ENCODE data around the gene TMEM52. TPM values are rescaled to one million over a fixed set of nuclear protein-coding genes. Genes with fewer than 3 reads are reported as not detected.

Gene TMEM52
- total and polyA plus RNA-seq, 2 donors (not counting 3 experiments of a cell fraction or from before 2014, with no cell fraction given): 1.6 to 1.7 TPM

GRCh38 chr1:1901641-1902294 lies 17.3 kb downstream of the TMEM52 start:
- BruUV-seq (replicated peaks): no TSS peak
- Histone ChIP-seq H3K9me1 (replicated peaks; ENCODE audit: control insufficient read depth, extremely low read depth, insufficient read depth, low read length) (no peaks in the 10 kb centered on the region), H3K27me3 (ENCODE audit: control insufficient read depth in 2 of 2, insufficient read depth in 2 of 2, low read length in 2 of 2) (no peaks in the 10 kb centered on the region), H3K9me3 (replicated peaks; ENCODE audit: control insufficient read depth, insufficient read depth, low read length) (no peaks in the 10 kb centered on the region), H4K20me1 (replicated peaks; ENCODE audit: control insufficient read depth, extremely low read depth, insufficient read depth, low read length) (no peaks in the 10 kb centered on the region), H3K4me3 (replicated peaks in 1 of 3; ENCODE audit: insufficient read depth in 1 of 3, low read depth in 1 of 3, low read length in 3 of 3) (no peak overlapping the region), H3K79me2 (ENCODE audit: control insufficient read depth, insufficient read depth, low read length) (no peaks in the 10 kb centered on the region), H3K4me2 (ENCODE audit: insufficient read depth, low read length) (no peak overlapping the region), H3K27ac (ENCODE audit: insufficient read depth, low read depth, low read length) (no peak overlapping the region), H3K9ac (replicated peaks; ENCODE audit: extremely low read depth, insufficient read depth, low read length) (no peak overlapping the region), H2AFZ (ENCODE audit: low read depth, low read length) (no peak overlapping the region), H3K36me3 (ENCODE audit: control insufficient read depth in 2 of 2, extremely low read depth in 1 of 2, insufficient read depth in 2 of 2, low read length in 2 of 2) (no peaks in the 10 kb centered on the region), H3K4me1 (ENCODE audit: control insufficient read depth, extremely low read depth, insufficient read depth, low read length) (no peaks in the 10 kb centered on the region)
- dilution Hi-C loops (cut with MboI; ENCODE audit: extremely low pct_ligation_motif_present, low sequenced_read_pairs) (no loop called here), intact Hi-C loops (cut with micrococcal nuclease) (no loop called here)
- no peak for DNase-seq (ENCODE audit: low read depth, low spot score)
- FAIRE-seq: no peak
- ChIA-PET CTCF (interaction anchor here (1.0 kb wide), 1 partner anchor 43 kb away, joined by 4 read pairs; no protein-coding TSS in a partner anchor), POLR2A (no interaction called here)
- no peak for TF ChIP-seq JUN (IDR thresholded peaks at IDR 0.05; ENCODE audit: borderline replicate concordance, insufficient read depth, insufficient read length, low read depth)
- TF ChIP-seq MAX (IDR thresholded peaks at IDR 0.05; ENCODE audit: insufficient read depth, insufficient read length): no peak
- TF ChIP-seq GATA2 (IDR thresholded peaks at IDR 0.05; ENCODE audit: insufficient read depth, insufficient read length, low read depth, low read length): no peak
- no peak for TF ChIP-seq POLR2AphosphoS5 (IDR thresholded peaks at IDR 0.05; ENCODE audit: insufficient read depth, low read depth, low read length)
- TF ChIP-seq FOS (IDR thresholded peaks at IDR 0.05; ENCODE audit: borderline replicate concordance, insufficient read depth, low read length): no peak

GRCh38 chr1:1900883-1901640 lies 18.0 kb downstream of the TMEM52 start:
- POLR2A ChIA-PET: no interaction called here
- no peaks in the 10 kb centered on the region for H3K36me3 ChIP-seq (ENCODE audit: control insufficient read depth in 2 of 2, extremely low read depth in 1 of 2, insufficient read depth in 2 of 2, low read length in 2 of 2)
- intact Hi-C loops (cut with micrococcal nuclease): no loop called here
- no peaks in the 10 kb centered on the region for H3K9me1 ChIP-seq (replicated peaks; ENCODE audit: control insufficient read depth, extremely low read depth, insufficient read depth, low read length)
- no peak for TF ChIP-seq GATA2 (IDR thresholded peaks at IDR 0.05; ENCODE audit: insufficient read depth, insufficient read length, low read depth, low read length)
- no peak for TF ChIP-seq EZH2 (IDR thresholded peaks at IDR 0.05; ENCODE audit: borderline replicate concordance, low read depth, low read length, severe bottlenecking)
- TF ChIP-seq MYC (IDR thresholded peaks at IDR 0.05; ENCODE audit: low read depth, low read length): no peak
- no peak for TF ChIP-seq FOS (IDR thresholded peaks at IDR 0.05; ENCODE audit: borderline replicate concordance, insufficient read depth, low read length)
- no peak for TF ChIP-seq MAX (IDR thresholded peaks at IDR 0.05; ENCODE audit: insufficient read depth, insufficient read length)
- no peak for TF ChIP-seq JUN (IDR thresholded peaks at IDR 0.05; ENCODE audit: borderline replicate concordance, insufficient read depth, insufficient read length, low read depth)
- TF ChIP-seq POLR2A (IDR thresholded peaks at IDR 0.05; ENCODE audit: low read depth, low read length): no peak
- no peaks in the 10 kb centered on the region for H4K20me1 ChIP-seq (replicated peaks; ENCODE audit: control insufficient read depth, extremely low read depth, insufficient read depth, low read length)
- H3K27me3 ChIP-seq (ENCODE audit: control insufficient read depth in 2 of 2, insufficient read depth in 2 of 2, low read length in 2 of 2): no peaks in the 10 kb centered on the region
- H3K9ac ChIP-seq (replicated peaks; ENCODE audit: extremely low read depth, insufficient read depth, low read length): no peak overlapping the region
- FAIRE-seq (no peak), DNase-seq (ENCODE audit: low read depth, low spot score) (no peak)
- H3K27ac ChIP-seq (ENCODE audit: insufficient read depth, low read depth, low read length): no peak overlapping the region
- no peaks in the 10 kb centered on the region for H3K9me3 ChIP-seq (replicated peaks; ENCODE audit: control insufficient read depth, insufficient read depth, low read length)
- H3K4me2 ChIP-seq (ENCODE audit: insufficient read depth, low read length): no peak overlapping the region
- H3K4me3 ChIP-seq (replicated peaks in 1 of 3; ENCODE audit: insufficient read depth in 1 of 3, low read depth in 1 of 3, low read length in 3 of 3): no peak overlapping the region
- H3K4me1 ChIP-seq (ENCODE audit: control insufficient read depth, extremely low read depth, insufficient read depth, low read length): no peaks in the 10 kb centered on the region
- CTCF ChIA-PET: interaction anchor here (1.7 kb wide), 1 partner anchor 8 kb away, joined by 6 read pairs; no protein-coding TSS in a partner anchor
- H3K79me2 ChIP-seq (ENCODE audit: control insufficient read depth, insufficient read depth, low read length): no peaks in the 10 kb centered on the region
- H2AFZ ChIP-seq (ENCODE audit: low read depth, low read length): no peak overlapping the region
- dilution Hi-C loops (cut with MboI; ENCODE audit: extremely low pct_ligation_motif_present, low sequenced_read_pairs): no loop called here
- no TSS peak for BruUV-seq (replicated peaks)
